Neural cell (in vitro differentiated cells): ENCODE measurements around the gene PDLIM5. TPM values are rescaled to one million over a fixed set of nuclear protein-coding genes. Genes with fewer than 3 reads are reported as not detected.

ENCODE experiments used
- H2AFZ ChIP-seq: fragments of 200-600, 300-800 bp; sonication (generic), shearing (Covaris generic); 2 replicates; pipeline ENCODE4 v1.6.0; 2014; ENCODE audit warnings: low read depth, mild to moderate bottlenecking, antibody characterized with exemption, low read length, moderate library complexity
- H3F3A ChIP-seq: fragments of 200-600 bp; shearing (Covaris generic); 2 replicates; pipeline ENCODE4 v1.6.1; 2016; ENCODE audit warnings: mild to moderate bottlenecking, moderate library complexity, mixed read lengths, antibody characterized with exemption, low read length; ENCODE audit not compliant: insufficient read depth, poor library complexity, severe bottlenecking
- H3K27ac ChIP-seq: fragments of 200-600, 300-800 bp; sonication (generic), shearing (Covaris generic); 2 replicates; pipeline ENCODE4 v1.5.1; 2014; ENCODE audit warnings: mild to moderate bottlenecking, low read length, moderate library complexity
- H3K27me3 ChIP-seq: fragments of 300-800, 200-600 bp; sonication (generic), shearing (Covaris generic); 2 replicates; pipeline ENCODE4 v1.6.0; 2014; ENCODE audit warnings: mild to moderate bottlenecking, low read depth, low read length, moderate library complexity; ENCODE audit not compliant: insufficient read depth
- H3K36me3 ChIP-seq: fragments of 300-800, 200-600 bp; sonication (generic), shearing (Covaris generic); 2 replicates; pipeline ENCODE4 v1.5.1; 2014; ENCODE audit warnings: mild to moderate bottlenecking, antibody characterized with exemption, low read length, moderate library complexity; ENCODE audit not compliant: insufficient read depth
- H3K4me2 ChIP-seq: fragments of 300-800, 200-600 bp; sonication (generic), shearing (Covaris generic); 2 replicates; pipeline ENCODE4 v1.6.0; 2014; ENCODE audit warnings: mild to moderate bottlenecking, low read length
- H3K4me3 ChIP-seq: fragments of 300-800, 200-600 bp; sonication (generic), shearing (Covaris generic); 2 replicates; pipeline ENCODE4 v1.5.1; 2014; ENCODE audit warnings: mild to moderate bottlenecking, low read length, moderate library complexity
- H3K79me2 ChIP-seq: fragments of 200-600 bp; shearing (Covaris generic); replicated peaks from 2 replicates; pipeline ENCODE4 v1.6.0; 2014; ENCODE audit warnings: mild to moderate bottlenecking, low read length, moderate library complexity; ENCODE audit not compliant: insufficient read depth
- H3K9ac ChIP-seq: fragments of 300-800, 200-600 bp; sonication (generic), shearing (Covaris generic); 2 replicates; pipeline ENCODE4 v1.6.1; 2016; ENCODE audit warnings: mild to moderate bottlenecking, low read length, mixed read lengths
- H3K9me2 ChIP-seq: fragments of 200-600 bp; shearing (Covaris generic); 2 replicates; pipeline ENCODE4 v1.6.1; 2016; ENCODE audit warnings: mild to moderate bottlenecking, low read length, mixed read lengths; ENCODE audit not compliant: insufficient read depth
- H3K9me3 ChIP-seq: fragments of 200-600, 300-800 bp; sonication (generic), shearing (Covaris generic); 2 replicates; pipeline ENCODE4 v1.6.1; 2016; ENCODE audit warnings: mild to moderate bottlenecking, mixed run types, low read length, moderate library complexity, mixed read lengths
- H4K20me1 ChIP-seq: fragments of 200-600 bp; shearing (Covaris generic); 2 replicates; pipeline ENCODE4 v1.6.1; 2016; ENCODE audit warnings: mild to moderate bottlenecking, mixed run types; ENCODE audit not compliant: insufficient read depth
- CTCF ChIP-seq: fragments of 450-650 bp; IDR thresholded peaks from 2 replicates; pipeline ENCODE4 v1.5.1; 2014; ENCODE audit warnings: antibody characterized with exemption, mild to moderate bottlenecking, moderate library complexity; ENCODE audit not compliant: poor library complexity, severe bottlenecking
- EZH2 ChIP-seq: fragments of 200-600, 300-800 bp; shearing (Covaris generic), sonication (generic); IDR thresholded peaks from 2 replicates; pipeline ENCODE4 v1.6.1; 2014; ENCODE audit warnings: antibody characterized with exemption, low read length, borderline replicate concordance, mild to moderate bottlenecking; ENCODE audit not compliant: insufficient read depth, poor library complexity, severe bottlenecking
- MXI1 ChIP-seq: fragments of 450-650 bp; conservative IDR thresholded peaks from 2 replicates; pipeline ENCODE4 v1.6.1; 2014; ENCODE audit warnings: antibody characterized with exemption, mild to moderate bottlenecking; ENCODE audit not compliant: poor library complexity, severe bottlenecking
- POLR2AphosphoS5 ChIP-seq: IDR thresholded peaks from 2 replicates; pipeline ENCODE4 v1.6.1; 2012
- RAD21 ChIP-seq: fragments of 450-650 bp; conservative IDR thresholded peaks from 2 replicates; pipeline ENCODE4 v1.6.1; 2014; ENCODE audit warnings: antibody characterized with exemption, mild to moderate bottlenecking, moderate library complexity
- REST ChIP-seq: IDR thresholded peaks from 2 replicates; pipeline ENCODE4 v1.6.1; 2012; ENCODE audit warnings: borderline replicate concordance
- SMC3 ChIP-seq: fragments of 450-650 bp; conservative IDR thresholded peaks from 2 replicates; pipeline ENCODE4 v1.6.1; 2014; ENCODE audit warnings: antibody characterized with exemption, mild to moderate bottlenecking, moderate library complexity; ENCODE audit not compliant: poor library complexity
- polyA plus RNA-seq: library from polyadenylated mRNA; depleted of rRNA; stranded (reverse); fragments of >200 nt; gene quantifications from 2 replicates; pipeline ENCODE4 v1.2.3, GENCODE V29; 2014

PDLIM5 gene
- polyA plus RNA-seq, 1 donor from 2014 or later = 1.6 TPM

- H3K9ac ChIP-seq = no peak overlapping the region
- no peaks in the 10 kb centered on the region for H3K27me3 ChIP-seq
- TF ChIP-seq CTCF (no peak), RAD21 (no peak)
- H3K4me2 ChIP-seq = no peak overlapping the region
- H3K36me3 ChIP-seq = no peaks in the 10 kb centered on the region
- no peaks in the 10 kb centered on the region for H3K9me3 ChIP-seq
- H3K79me2 ChIP-seq = no peaks in the 10 kb centered on the region
- H3K4me3 ChIP-seq = no peak overlapping the region
- H3F3A ChIP-seq = no peaks in the 10 kb centered on the region
- no peak overlapping the region for H2AFZ ChIP-seq
- H3K27ac ChIP-seq = no peak overlapping the region
- H4K20me1 ChIP-seq = no peaks in the 10 kb centered on the region
- no peaks in the 10 kb centered on the region for H3K9me2 ChIP-seq
These were observed 93.6 kb downstream of the PDLIM5 start for GRCh38 chr4:94545296-94545695.

GRCh38 chr4:94546949-94547348 lies 95.2 kb downstream of the PDLIM5 start:
- no peaks in the 10 kb centered on the region for H3K79me2 ChIP-seq
- no peaks in the 10 kb centered on the region for H3K9me3 ChIP-seq
- H3K4me2 ChIP-seq = no peak overlapping the region
- H3K27ac ChIP-seq = no peak overlapping the region
- H3K9ac ChIP-seq = no peak overlapping the region
- no peak overlapping the region for H3K4me3 ChIP-seq
- no peaks in the 10 kb centered on the region for H3F3A ChIP-seq
- H2AFZ ChIP-seq = no peak overlapping the region
- H3K36me3 ChIP-seq = no peaks in the 10 kb centered on the region
- no peaks in the 10 kb centered on the region for H3K9me2 ChIP-seq
- H3K27me3 ChIP-seq = no peaks in the 10 kb centered on the region
- no peaks in the 10 kb centered on the region for H4K20me1 ChIP-seq
- no peak for TF ChIP-seq MXI1
- no peak for TF ChIP-seq EZH2
- no peak for TF ChIP-seq CTCF
- TF ChIP-seq POLR2AphosphoS5 = no peak
- TF ChIP-seq SMC3 = no peak
- no peak for TF ChIP-seq REST
